DOHH2 (cell line): ENCODE data around the gene CEMIP.

Experiments used
- EZH2phosphoT487 ChIP-seq: fragments of 200-600 bp; sonication (generic); IDR thresholded peaks from 2 replicates; pipeline ENCODE4 v1.6.1; 2017; ENCODE audit warnings: borderline replicate concordance, mild to moderate bottlenecking, antibody characterized with exemption, low read length, moderate library complexity, mixed read lengths
- TF ChIP-seq, protein P1 (sequence below): fragments of 200-600 bp; sonication (generic); IDR thresholded peaks from one replicate; pipeline ENCODE4 v1.5.1; 2014; ENCODE audit warnings: antibody characterized with exemption, mild to moderate bottlenecking, low read depth, low read length; ENCODE audit not compliant: poor library complexity, severe bottlenecking

GRCh38 chr15:80820092-80820491 is 40.9 kb downstream of the CEMIP start:
- TF ChIP-seq, protein P1, sequence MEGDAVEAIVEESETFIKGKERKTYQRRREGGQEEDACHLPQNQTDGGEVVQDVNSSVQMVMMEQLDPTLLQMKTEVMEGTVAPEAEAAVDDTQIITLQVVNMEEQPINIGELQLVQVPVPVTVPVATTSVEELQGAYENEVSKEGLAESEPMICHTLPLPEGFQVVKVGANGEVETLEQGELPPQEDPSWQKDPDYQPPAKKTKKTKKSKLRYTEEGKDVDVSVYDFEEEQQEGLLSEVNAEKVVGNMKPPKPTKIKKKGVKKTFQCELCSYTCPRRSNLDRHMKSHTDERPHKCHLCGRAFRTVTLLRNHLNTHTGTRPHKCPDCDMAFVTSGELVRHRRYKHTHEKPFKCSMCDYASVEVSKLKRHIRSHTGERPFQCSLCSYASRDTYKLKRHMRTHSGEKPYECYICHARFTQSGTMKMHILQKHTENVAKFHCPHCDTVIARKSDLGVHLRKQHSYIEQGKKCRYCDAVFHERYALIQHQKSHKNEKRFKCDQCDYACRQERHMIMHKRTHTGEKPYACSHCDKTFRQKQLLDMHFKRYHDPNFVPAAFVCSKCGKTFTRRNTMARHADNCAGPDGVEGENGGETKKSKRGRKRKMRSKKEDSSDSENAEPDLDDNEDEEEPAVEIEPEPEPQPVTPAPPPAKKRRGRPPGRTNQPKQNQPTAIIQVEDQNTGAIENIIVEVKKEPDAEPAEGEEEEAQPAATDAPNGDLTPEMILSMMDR, result no peak
- TF ChIP-seq EZH2phosphoT487, result no peak
